K562 (cell line): ENCODE data around the gene FRMD4B. TPM values are rescaled to one million over a fixed set of nuclear protein-coding genes. Genes with fewer than 3 reads are reported as not detected.

Source experiments
- ATAC-seq: fragments of 200-7000 bp; cut with Tn5 transposase; 3 replicates; pipeline ENCODE4 v1.9.1; 2020; ENCODE audit warnings: moderate library complexity
- BruUV-seq: library from RNA; stranded (reverse); fragments of 400-500 nt; replicated peaks from 2 replicates; lab custom pipeline; 2021; lab: Mats Ljungman, UMichigan
- CTCF ChIA-PET: fragments of 300-600 bp; formaldehyde crosslinking; extraction: SDS; loops from one replicate; lab custom pipeline; 2021; ENCODE audit warnings: low intra/inter-chr PET ratio; lab: Yijun Ruan, JAX
- POLR2A ChIA-PET: fragments of 300-600, 350-650 bp; sonication (Branson Sonifier 250); formaldehyde crosslinking; extraction: SDS; loops from one replicate; lab custom pipeline; 2021; ENCODE audit warnings: antibody characterized with exemption, inconsistent platforms; lab: Yijun Ruan, JAX
- DNase-seq, 4 experiments: peaks; one replicate each; pipeline versions ENCODE4 v3.0.0 to v3.0.0-alpha.2; 2011 to 2018; ENCODE audit warnings: low spot score in 3 of 4, mixed read lengths in 3 of 4; ENCODE audit errors: extremely low read depth in 1 of 4
- FAIRE-seq: peaks from 2 replicates; lab custom pipeline; 2011; peaks lifted over from hg19 to GRCh38; lab: Jason Lieb, UNC
- H2AFZ ChIP-seq: 2 replicates; pipeline ENCODE4 v1.6.0; 2011; ENCODE audit warnings: low read depth, low read length, control low read depth, inconsistent platforms
- H3K27ac ChIP-seq: fragments of 200-600 bp; 3 replicates; pipeline ENCODE4 v1.8.0; 2011; ENCODE audit warnings: low read depth, mild to moderate bottlenecking, control low read depth, inconsistent platforms, low read length, moderate library complexity, mixed read lengths; ENCODE audit errors: extremely low read depth
- H3K27me3 ChIP-seq, 2 experiments: fragments of 300-600 bp in 1 of 2; 2 replicates in 1 of 2; 3 replicates in 1 of 2; pipeline versions ENCODE4 v1.6.0 to v1.8.0; 2011; ENCODE audit warnings: inconsistent platforms in 2 of 2, low read length in 2 of 2, mild to moderate bottlenecking in 1 of 2, mixed read lengths in 1 of 2, moderate library complexity in 1 of 2; ENCODE audit not compliant: control insufficient read depth in 2 of 2, insufficient read depth in 2 of 2
- H3K36me3 ChIP-seq: fragments of 300-600 bp; 3 replicates; pipeline ENCODE4 v1.8.0; 2011; ENCODE audit warnings: mild to moderate bottlenecking, low read length, inconsistent platforms; ENCODE audit not compliant: control insufficient read depth, insufficient read depth
- H3K4me1 ChIP-seq, 2 experiments: fragments of 200-600 bp in 1 of 2; replicated peaks in 1 of 2; 2 replicates in 1 of 2; 3 replicates in 1 of 2; pipeline versions ENCODE4 v1.5.1 to v1.8.0; 2011; ENCODE audit warnings: inconsistent platforms in 2 of 2, low read length in 2 of 2, mild to moderate bottlenecking in 1 of 2, mixed read lengths in 1 of 2, moderate library complexity in 1 of 2; ENCODE audit not compliant: control insufficient read depth in 2 of 2, insufficient read depth in 2 of 2
- H3K4me2 ChIP-seq: 2 replicates; pipeline ENCODE4 v1.6.1; 2011; ENCODE audit warnings: low read length, control low read depth, inconsistent platforms, mixed read lengths; ENCODE audit not compliant: insufficient read depth
- H3K4me3 ChIP-seq: fragments of 200-600 bp; sonication (generic), shearing (Covaris generic); 2 replicates; pipeline ENCODE4 v1.5.1; 2016; ENCODE audit warnings: control low read depth, inconsistent platforms
- H3K79me2 ChIP-seq: fragments of 200-600 bp; 3 replicates; pipeline ENCODE4 v1.8.0; 2011; ENCODE audit warnings: low read length, inconsistent platforms; ENCODE audit not compliant: control insufficient read depth, insufficient read depth
- H3K9ac ChIP-seq, 2 experiments: 2 replicates each; pipeline versions ENCODE4 v1.6.0 to v1.6.1; 2011; ENCODE audit warnings: low read depth in 2 of 2, low read length in 2 of 2, control low read depth in 1 of 2, inconsistent platforms in 1 of 2, mild to moderate bottlenecking in 1 of 2, mixed read lengths in 1 of 2; ENCODE audit not compliant: insufficient read depth in 1 of 2
- H3K9me1 ChIP-seq: one replicate; pipeline ENCODE4 v1.6.0; 2011; ENCODE audit warnings: inconsistent platforms, mild to moderate bottlenecking, low read length, moderate library complexity; ENCODE audit not compliant: control insufficient read depth, insufficient read depth
- H3K9me3 ChIP-seq: replicated peaks from 2 replicates; pipeline ENCODE4 v1.5.1; 2011; ENCODE audit warnings: low read depth, low read length, inconsistent platforms; ENCODE audit not compliant: control insufficient read depth, insufficient read depth
- H4K20me1 ChIP-seq: replicated peaks from 2 replicates; pipeline ENCODE4 v1.6.1; 2011; ENCODE audit warnings: low read length, inconsistent platforms, mixed read lengths; ENCODE audit not compliant: control insufficient read depth, insufficient read depth
- ARNT ChIP-seq, 2 experiments: fragments of 450-650 bp; IDR thresholded peaks; 2 replicates each; pipeline ENCODE4 v1.6.1; 2016; ENCODE audit warnings: mild to moderate bottlenecking in 1 of 2
- CBX5 ChIP-seq: IDR thresholded peaks from 2 replicates; pipeline ENCODE4 v1.6.1; 2014; ENCODE audit warnings: low read depth, borderline replicate concordance
- HNRNPH1 ChIP-seq: fragments of 200-400 bp; formaldehyde crosslinking; optimal IDR thresholded peaks from 2 replicates; pipeline ENCODE3; 2017; ENCODE audit warnings: low read depth, mild to moderate bottlenecking, low read length, moderate library complexity
- IRF1 ChIP-seq: sonication (generic); formaldehyde crosslinking; IDR thresholded peaks from 2 replicates; pipeline ENCODE4 v1.8.0; 2022; ENCODE audit warnings: missing genetic modification reagents, mild to moderate bottlenecking, borderline replicate concordance
- MEF2D ChIP-seq: conservative IDR thresholded peaks from 2 replicates; pipeline ENCODE4 v1.6.1; 2016; ENCODE audit warnings: low read depth, missing genetic modification characterization, missing compliant biosample characterization
- POLR2AphosphoS5 ChIP-seq: IDR thresholded peaks from 2 replicates; pipeline ENCODE4 v1.6.1; 2011; ENCODE audit warnings: mild to moderate bottlenecking, low read depth, low read length, moderate library complexity; ENCODE audit not compliant: control insufficient read depth, insufficient read depth
- SETDB1 ChIP-seq: IDR thresholded peaks from one replicate; pipeline ENCODE4 v1.6.1; 2012; ENCODE audit warnings: low read length, control low read depth, inconsistent platforms
- SIX5 ChIP-seq, 2 experiments: IDR thresholded peaks; 2 replicates each; pipeline ENCODE4 v1.6.1; 2011; ENCODE audit warnings: low read length in 2 of 2, borderline replicate concordance in 1 of 2, low read depth in 1 of 2, mild to moderate bottlenecking in 1 of 2, moderate library complexity in 1 of 2; ENCODE audit not compliant: insufficient read depth in 1 of 2
- THAP12 ChIP-seq: fragments of 250-450 bp; sonication (Bioruptor Pico); IDR thresholded peaks from 2 replicates; pipeline ENCODE4 v1.9.0; 2021; ENCODE audit warnings: mild to moderate bottlenecking, inconsistent platforms
- VEZF1 ChIP-seq: fragments of 200-800 bp; sonication (Bioruptor generic); IDR thresholded peaks from 2 replicates; pipeline ENCODE4 v1.6.1; 2017; ENCODE audit warnings: missing genetic modification characterization, missing compliant biosample characterization
- ZEB2 ChIP-seq: fragments of 450-650 bp; IDR thresholded peaks from 2 replicates; pipeline ENCODE4 v1.6.1; 2016
- ZNF507 ChIP-seq: conservative IDR thresholded peaks from 2 replicates; pipeline ENCODE4 v1.6.1; 2017; ENCODE audit warnings: missing genetic modification characterization, missing compliant biosample characterization
- ZNF609 ChIP-seq: sonication (generic); formaldehyde crosslinking; IDR thresholded peaks from 2 replicates; pipeline ENCODE4 v1.8.1; 2023; ENCODE audit warnings: missing genetic modification reagents, mild to moderate bottlenecking, borderline replicate concordance
- WGBS: fragments of 100-300 bp; shearing (Covaris generic); methylation state at CpG from one replicate; pipeline ENCODE4 v1.1.6; 2016; ENCODE audit warnings: low coverage, mixed read lengths; ENCODE audit not compliant: insufficient coverage; ENCODE audit errors: missing lambda C conversion rate; 5-methylcytosine and 5-hydroxymethylcytosine counted together
- in situ Hi-C: fragments of 300-500 bp; cut with MboI; formaldehyde crosslinking; loops from 4 replicates; pipeline ENCODE4 v1.15.0; 2018; ENCODE audit warnings: inconsistent platforms, mixed read lengths
- intact Hi-C: fragments of 100-400 bp; cut with micrococcal nuclease; formaldehyde crosslinking; loops from 2 replicates; pipeline ENCODE4 v1.14.2; 2022
- polyA plus RNA-seq, 8 experiments: library from polyadenylated mRNA; depleted of rRNA in 4 of 8; stranded (reverse) in 5 of 8; unstranded in 3 of 8; fragments of >200 nt; fragmentation: Nextera tagmentation in 2 of 8; fragmentation: Illumina TruSeq in 1 of 8; extraction: Ambion mirVana in 2 of 8; extraction: Trizol in 1 of 8; gene quantifications; 2 replicates each; pipeline versions ENCODE4 v1.2.1 to v1.2.3, GENCODE V29; 2011 to 2014; ENCODE audit warnings: inconsistent platforms in 1 of 8, missing spikeins in 1 of 8
- total RNA-seq, 7 experiments: library from RNA; depleted of rRNA in 6 of 7; stranded (reverse); fragments of >200 nt in 6 of 7; fragmentation: Illumina TruSeq in 2 of 7; extraction: Trizol in 2 of 7; gene quantifications; 2 replicates each; pipeline versions ENCODE4 v1.2.1 to v1.2.3, GENCODE V29; 2011 to 2021; ENCODE audit warnings: low replicate concordance in 1 of 7

FRMD4B gene
- total and polyA plus RNA-seq, 9 of the 15 experiments (the other 6 are each of a cell fraction or from before 2014, with no cell fraction given): 0.03 to 0.09 (median 0.04) TPM; not detected in 3

- ATAC-seq (no peak), FAIRE-seq (no peak), DNase-seq (no peak)
- H3K27ac ChIP-seq: no peak overlapping the region
- H3K9me3 ChIP-seq: no peaks in the 10 kb centered on the region
- no peaks in the 10 kb centered on the region for H3K79me2 ChIP-seq
- ChIA-PET CTCF (no interaction called here), POLR2A (no interaction called here)
- 20% methylated on average over 3 of the region's 3 CpGs for WGBS
- no peak overlapping the region for H3K4me3 ChIP-seq
- no peak overlapping the region for H3K9ac ChIP-seq
- no peaks in the 10 kb centered on the region for H3K9me1 ChIP-seq
- no TSS peak for BruUV-seq
- H3K27me3 ChIP-seq: 0 out of 5 replicates have a peak, but pooled peaks cover 0 to 2% of the 10 kb centered on the region in 2 experiments
- H3K4me2 ChIP-seq: no peak overlapping the region
- no peak overlapping the region for H2AFZ ChIP-seq
- in situ Hi-C loops: no loop called here
- peaks cover 0 to 7% of the 10 kb centered on the region in 2 experiments; a peak in 1 of 5 replicates for H3K4me1 ChIP-seq
- intact Hi-C loops: no loop called here
- TF ChIP-seq SETDB1 (no peak), ZNF609 (no peak), ZNF507 (tag) (no peak), THAP12 (CRISPR knock-in tag) (no peak), IRF1 (CRISPR knock-in tag) (no peak), SIX5 (IDR thresholded peaks at IDR 0.05; ENCODE audit: borderline replicate concordance in 1 of 2, insufficient read depth in 1 of 2, low read depth in 1 of 2, low read length in 2 of 2) (no peak), MEF2D (tag) (no peak), VEZF1 (no peak), CBX5 (no peak), ARNT (IDR thresholded peaks at IDR 0.05) (no peak), POLR2AphosphoS5 (no peak), HNRNPH1 (no peak), ZEB2 (no peak)
- TF ChIP-seq, all 486 proteins: peak for 0
- Histone ChIP-seq H3K36me3 (no peaks in the 10 kb centered on the region), H4K20me1 (no peaks in the 10 kb centered on the region)
Observed at GRCh38 chr3:69149586-69149985, 236.3 kb downstream of the FRMD4B start.
